T-helper 2 cell (primary cell): Measurements from ENCODE around the gene GPD1.
"Not testable (repeated sequence)": the region's sequence is repeated elsewhere in the genome, so short reads cannot be mapped to it uniquely, and the experiment has no call there.

ENCODE experiments used
- DNase-seq, 5 experiments: peaks; one replicate each; pipeline versions ENCODE4 v3.0.0 to v3.0.0-alpha.2; 2012 to 2022

Gene GPD1

DNA sequence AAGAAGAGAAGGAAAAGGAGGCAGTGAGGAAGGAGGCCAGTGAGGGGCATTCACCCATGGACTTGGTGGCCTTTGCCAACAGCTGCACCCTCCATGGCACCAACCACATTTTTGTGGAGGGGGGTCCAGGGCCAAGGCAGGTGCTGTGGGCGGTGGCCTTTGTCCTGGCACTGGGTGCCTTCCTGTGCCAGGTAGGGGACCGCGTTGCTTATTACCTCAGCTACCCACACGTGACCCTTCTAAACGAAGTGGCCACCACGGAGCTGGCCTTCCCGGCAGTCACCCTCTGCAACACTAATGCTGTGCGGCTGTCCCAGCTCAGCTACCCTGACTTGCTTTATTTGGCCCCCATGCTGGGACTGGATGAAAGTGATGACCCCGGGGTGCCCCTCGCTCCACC, 30.1 kb upstream of the GPD1 start:
- DNase-seq: no peak

GRCh38 chr12:50074936-50075807, 28.6 kb upstream of the GPD1 start:
- DNase-seq: peak; percentile 52 to 79 (median 70)

DNA sequence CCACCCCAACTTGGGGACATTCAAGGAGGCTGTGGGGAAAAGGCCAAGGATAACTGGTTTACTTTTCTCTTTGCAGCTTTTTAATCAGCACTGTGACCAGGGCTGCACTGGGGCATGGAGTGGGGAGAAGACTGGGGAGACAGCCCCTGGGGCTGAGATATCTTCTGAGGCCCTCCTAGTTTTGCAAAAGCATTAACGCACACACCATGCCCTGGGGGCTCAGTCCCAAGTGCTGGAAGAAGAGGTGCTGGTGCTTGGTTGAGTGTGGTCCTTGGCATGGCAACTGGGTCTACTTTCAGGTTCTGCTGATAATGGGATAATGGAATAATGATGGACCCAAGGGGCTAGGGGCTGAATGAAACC, 28.0 kb upstream of the GPD1 start:
- DNase-seq: no peak

- DNase-seq: no peak
Measured at GRCh38 chr12:50077099-50077498, 26.7 kb upstream of the GPD1 start.

GRCh38 chr12:50078281-50078680, 25.5 kb upstream of the GPD1 start:
- DNase-seq: no peak

DNA sequence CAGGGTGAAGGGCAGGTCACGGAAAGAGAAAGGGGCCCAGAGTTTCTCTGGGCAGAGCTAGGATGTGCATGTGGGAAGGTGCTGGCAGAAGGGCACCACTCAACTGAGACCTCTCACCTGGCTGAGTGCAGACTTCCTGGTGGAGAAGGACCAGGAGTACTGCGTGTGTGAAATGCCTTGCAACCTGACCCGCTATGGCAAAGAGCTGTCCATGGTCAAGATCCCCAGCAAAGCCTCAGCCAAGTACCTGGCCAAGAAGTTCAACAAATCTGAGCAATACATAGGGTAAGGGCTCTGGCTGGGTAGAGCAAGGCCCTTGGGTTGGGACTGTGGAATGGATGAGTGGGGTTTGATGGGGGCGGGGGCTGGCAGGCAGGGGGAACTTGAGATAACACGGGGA, 24.0 kb upstream of the GPD1 start:
- DNase-seq: no peak

DNA sequence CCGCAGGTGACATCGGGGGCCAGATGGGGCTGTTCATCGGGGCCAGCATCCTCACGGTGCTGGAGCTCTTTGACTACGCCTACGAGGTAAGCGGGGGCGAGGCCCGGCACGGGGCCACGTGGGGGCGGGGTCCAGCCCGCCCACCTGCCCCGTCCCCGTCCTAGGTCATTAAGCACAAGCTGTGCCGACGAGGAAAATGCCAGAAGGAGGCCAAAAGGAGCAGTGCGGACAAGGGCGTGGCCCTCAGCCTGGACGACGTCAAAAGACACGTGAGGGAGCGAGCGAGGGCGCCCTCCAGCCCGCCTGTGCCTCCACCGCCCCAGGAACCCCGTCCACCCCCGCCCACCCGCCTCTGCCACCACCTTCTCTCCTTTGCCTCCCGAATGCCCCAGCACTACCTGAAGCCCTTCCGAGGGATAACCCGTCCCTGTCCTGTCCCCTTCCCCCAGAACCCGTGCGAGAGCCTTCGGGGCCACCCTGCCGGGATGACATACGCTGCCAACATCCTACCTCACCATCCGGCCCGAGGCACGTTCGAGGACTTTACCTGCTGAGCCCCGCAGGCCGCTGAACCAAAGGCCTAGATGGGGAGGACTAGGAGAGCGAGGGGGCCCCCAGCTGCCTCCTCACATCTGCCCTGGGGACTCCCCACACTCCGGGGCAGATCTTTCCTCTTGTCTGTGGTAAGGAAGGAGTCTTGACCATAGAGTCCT, 22.6 kb upstream of the GPD1 start:
- no peak for DNase-seq

GRCh38 chr12:50082644-50083043, 21.2 kb upstream of the GPD1 start:
- DNase-seq: no peak

- no peak for DNase-seq
Measured at GRCh38 chr12:50083301-50083700, 20.5 kb upstream of the GPD1 start.

- DNase-seq: not testable (repeated sequence)
Measured at GRCh38 chr12:50084409-50084774, 19.4 kb upstream of the GPD1 start.

- peak; percentile 66 to 90 (median 76) for DNase-seq
Measured at GRCh38 chr12:50084775-50085614, 18.8 kb upstream of the GPD1 start, which contains the start of gene SMARCD1. Gene SMARCD1 (plus strand): TSS chr12:50085342. CDS start chr12:50085370, 28 bp downstream.

DNA sequence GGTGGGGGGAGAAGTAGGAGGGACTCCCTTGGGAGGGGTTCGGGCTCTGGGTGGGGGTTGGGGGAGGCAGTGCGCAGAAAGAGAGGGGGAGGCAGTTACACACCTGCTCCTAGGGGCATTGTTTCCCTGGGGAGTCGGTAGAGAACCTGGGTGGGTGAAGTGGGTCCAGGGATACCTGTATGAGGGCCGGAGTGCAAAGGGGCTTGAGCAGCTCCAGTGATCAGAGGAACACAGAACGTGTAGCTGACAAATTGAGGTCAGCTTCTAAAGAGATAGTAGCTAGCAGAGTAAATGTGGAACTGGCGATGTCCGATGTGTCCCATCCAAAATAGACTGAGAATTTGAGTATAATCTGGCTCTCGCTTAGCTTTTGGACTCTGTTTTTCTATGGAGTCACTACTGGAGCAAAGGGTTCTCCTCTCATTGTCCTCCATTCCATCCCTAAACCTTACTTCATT, 18.2 kb upstream of the GPD1 start:
- DNase-seq: no peak

DNA sequence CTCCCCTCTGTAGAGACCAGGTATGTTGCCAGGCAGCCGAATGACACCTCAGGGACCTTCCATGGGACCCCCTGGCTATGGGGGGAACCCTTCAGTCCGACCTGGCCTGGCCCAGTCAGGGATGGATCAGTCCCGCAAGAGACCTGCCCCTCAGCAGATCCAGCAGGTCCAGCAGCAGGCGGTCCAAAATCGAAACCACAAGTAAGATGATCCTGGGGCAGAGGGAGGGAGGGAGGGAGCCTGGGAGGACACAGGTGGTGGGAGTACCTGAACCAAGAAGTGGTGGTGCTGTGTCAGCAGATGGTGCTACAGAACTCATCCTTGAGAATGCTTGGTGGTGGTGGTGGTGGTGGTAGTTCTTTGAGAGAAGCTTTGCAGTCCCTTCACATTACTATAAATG, 17.7 kb upstream of the GPD1 start:
- DNase-seq: no peak

DNA sequence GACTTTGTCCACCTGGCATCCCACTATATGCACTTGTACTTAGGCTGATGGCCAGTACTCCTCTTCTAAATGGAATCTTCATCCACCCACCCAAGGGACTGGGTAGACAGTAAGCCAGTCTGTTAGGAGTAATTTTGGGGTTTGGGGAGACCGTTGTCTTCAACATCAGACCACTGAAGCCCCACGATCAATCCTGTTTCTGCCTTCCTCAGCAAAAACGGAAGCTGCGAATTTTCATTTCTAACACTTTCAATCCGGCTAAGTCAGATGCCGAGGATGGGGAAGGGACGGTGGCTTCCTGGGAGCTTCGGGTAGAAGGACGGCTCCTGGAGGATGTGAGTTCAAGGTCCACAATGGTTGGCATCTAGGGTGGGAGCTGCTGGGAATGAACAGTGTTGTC, 16.7 kb upstream of the GPD1 start:
- DNase-seq: no peak

DNA sequence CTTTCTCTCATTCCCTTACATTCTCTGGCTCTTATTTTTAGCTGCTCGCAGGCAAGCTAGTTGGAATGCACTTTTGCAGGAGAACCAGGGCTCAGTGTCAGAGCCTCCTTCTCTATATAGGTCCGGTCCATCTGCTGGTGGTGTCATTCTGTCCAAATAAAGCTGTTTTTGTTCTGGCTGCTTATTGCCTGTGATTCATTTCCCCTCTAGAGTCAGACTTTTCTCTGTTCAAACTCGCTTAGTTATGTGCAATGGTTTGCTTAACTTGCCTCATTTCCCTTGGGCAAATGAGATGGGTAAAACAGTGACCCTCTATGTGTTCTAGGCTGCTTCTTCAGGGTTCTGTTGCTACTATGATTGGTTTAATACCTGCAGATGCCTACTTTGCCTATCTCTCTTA, 15.8 kb upstream of the GPD1 start:
- no peak for DNase-seq

GRCh38 chr12:50088577-50089335, 15.1 kb upstream of the GPD1 start:
- peak in 3 of 5 experiments; percentile 28 to 69 (median 36) for DNase-seq

DNA sequence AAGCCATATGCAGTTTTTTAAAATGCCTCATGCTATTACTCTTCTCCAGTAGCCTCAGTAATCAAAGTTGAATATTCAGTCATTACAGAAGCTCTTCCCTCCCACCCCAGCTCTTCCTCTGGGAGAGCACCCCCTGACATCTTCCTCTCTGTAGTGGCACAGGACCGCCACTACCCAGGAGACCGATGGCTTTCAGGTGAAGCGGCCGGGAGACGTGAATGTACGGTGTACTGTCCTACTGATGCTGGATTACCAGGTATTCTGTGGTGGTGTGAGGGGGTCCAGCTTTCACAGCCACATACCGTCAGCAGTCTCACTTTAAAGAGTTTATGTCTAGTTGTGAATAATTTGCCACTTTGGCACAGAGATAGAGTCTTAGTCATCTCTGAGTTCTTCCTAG, 14.1 kb upstream of the GPD1 start:
- DNase-seq: no peak

- DNase-seq: no peak
Measured at GRCh38 chr12:50090391-50090790, 13.4 kb upstream of the GPD1 start.

DNA sequence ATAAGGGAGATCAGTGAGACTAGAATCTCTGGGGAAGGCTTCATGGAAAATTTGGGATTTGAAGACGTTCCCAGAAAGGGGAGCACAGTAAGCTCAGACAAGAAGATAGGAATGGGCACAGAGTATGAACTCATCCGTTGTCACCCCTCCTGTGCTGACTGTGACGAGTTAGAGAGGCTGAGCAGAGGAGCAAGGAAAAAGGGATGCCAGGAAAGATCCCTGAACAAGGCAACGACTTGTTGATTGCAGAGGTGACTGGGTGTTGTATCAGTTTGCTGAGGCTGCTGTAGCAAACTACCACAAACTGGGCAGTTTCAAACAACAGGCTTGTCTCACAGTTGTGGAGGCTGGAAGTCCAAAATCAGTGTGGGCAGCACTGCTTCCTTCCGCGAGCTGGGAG, 5.9 kb upstream of the GPD1 start:
- DNase-seq: no peak

DNA sequence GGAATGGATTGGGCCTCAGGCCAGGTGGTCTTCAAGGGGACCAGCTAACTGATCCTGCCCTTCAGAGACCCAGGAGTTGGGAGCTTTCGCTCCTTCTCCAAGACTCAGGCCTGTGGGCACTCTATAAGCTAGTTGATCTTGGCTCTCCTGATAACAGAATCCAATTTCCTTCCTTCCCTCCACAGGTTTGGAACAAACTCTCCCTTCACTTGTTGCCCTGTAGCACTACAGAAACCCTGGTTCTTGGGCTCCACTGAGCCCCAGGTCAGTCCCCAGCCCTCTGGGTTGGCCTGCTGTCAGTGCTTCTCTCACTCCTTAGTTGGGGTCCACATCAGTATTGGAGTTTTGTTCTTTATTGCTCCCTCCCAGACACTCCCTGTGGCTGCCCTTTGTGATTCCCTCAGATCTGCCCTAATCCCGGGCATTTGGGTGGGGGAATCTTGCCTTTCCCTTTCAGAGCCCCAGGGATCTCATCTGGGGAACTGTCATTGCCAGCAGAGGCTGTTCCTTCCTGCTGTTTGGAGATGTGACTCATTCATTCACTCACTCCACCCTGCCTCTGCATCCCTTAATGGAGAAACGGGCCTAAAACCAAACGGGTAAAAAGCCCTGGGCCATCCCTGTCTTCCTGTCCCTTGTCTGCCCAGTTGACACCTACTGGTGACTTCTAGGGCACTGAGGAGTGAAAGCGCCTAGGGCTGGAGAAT, 4.4 kb upstream of the GPD1 start:
- DNase-seq: no peak

DNA sequence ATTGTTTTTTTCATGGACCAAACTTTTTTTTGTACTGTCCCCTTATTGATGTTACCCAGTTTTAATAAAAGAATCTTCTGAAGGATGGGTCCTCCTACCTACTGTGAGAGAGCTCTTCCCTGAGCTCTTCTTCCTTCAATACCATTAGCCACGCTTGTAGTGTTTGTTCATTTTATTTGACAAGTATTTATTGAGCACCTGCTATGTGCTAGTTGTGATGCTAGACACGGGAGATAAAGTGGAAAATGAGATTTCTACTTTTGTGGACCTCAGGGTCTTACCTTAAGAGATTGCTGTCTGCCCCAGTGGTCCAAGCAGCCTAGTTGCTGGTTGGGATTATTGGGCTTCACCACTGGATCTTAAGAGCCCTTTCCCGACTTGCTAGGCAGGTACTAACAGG, 3.2 kb upstream of the GPD1 start:
- DNase-seq: no peak

DNA sequence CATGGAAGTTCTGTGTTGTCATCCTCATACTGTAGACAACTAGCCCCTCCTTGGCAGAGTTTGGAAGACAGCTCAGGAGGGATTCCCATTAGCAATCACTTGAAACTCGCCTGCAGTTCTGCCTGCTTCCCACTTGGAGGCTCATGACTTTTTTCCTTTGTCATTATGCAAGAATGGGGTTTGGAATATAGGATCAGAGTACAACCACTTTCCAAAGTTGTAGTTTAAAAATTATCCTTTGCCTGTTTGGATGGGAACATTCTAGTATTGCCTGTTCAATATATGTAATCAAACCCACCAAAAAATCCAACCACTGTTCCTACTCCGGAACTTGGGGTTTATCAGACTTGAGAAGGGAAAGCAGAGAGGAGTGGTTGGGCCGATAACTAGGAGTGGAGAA, 2.1 kb upstream of the GPD1 start:
- no peak for DNase-seq
